Measurements from ENCODE around the gene LMBRD1. TPM values are rescaled to one million over a fixed set of nuclear protein-coding genes. Genes with fewer than 3 reads are reported as not detected.

The LMBRD1 gene
- total RNA-seq, 1 experiment from 2014 or later: 17.0 TPM

DNA sequence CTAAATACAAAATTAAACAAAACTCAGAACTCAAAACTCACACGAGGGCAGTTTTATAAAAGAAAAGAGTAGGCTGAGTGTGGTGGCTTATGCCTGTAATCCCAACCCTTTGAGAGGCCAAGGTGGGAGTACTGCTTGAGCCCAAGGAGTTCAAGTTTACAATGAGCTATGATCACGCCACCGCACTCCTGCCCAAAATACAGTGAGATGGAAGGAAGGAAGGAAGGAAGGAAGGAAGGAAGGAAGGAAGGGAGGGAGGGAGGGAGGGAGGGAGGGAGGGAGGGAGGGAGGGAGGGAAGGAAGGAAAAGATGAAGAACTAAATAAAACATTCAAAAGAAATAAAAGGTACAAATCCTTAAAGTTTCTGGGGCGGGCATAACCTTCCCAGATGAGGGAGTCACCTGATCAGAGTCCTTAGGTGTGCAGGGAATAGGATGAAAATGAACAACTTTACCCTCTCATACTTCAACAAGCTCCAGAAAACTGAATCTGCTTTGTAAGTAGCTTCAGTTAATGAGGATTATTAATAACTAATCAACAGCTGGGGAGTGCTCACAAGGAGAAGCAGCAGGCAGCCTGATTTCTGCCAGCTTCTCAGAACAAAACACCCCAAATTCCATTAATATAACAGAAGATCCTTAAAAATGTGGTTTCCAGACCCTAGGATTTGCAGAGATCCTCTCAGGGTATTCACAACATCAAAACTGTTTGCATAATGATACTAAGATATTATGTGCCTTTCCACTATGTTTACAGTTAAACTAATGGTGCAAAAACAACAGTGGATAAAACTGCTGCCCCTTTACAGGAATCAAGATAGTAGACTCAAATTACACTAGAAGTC, 21.8 kb downstream of the LMBRD1 start:
- H3K4me2 ChIP-seq (ENCODE audit: insufficient read depth, insufficient read length, low read length): no peak overlapping the region
- H3K23me2 ChIP-seq (ENCODE audit: insufficient read length, low read depth, low read length, poor library complexity, severe bottlenecking): no peaks in the 10 kb centered on the region
- H3K27ac Mint-ChIP-seq: no peak overlapping the region
- H3K27ac ChIP-seq (ENCODE audit: insufficient read length, low read depth, low read length): no peak overlapping the region
- no peak overlapping the region for H3K4me3 Mint-ChIP-seq
- no peak overlapping the region for H4K5ac ChIP-seq (ENCODE audit: insufficient read length, low read depth, low read length)
- no CpG with 5 or more reads among the region's 4 CpGs for WGBS (ENCODE audit: extremely low coverage, insufficient read length, low lambda C conversion rate)
- peaks cover under 1% of the 10 kb centered on the region for H3K79me1 ChIP-seq (ENCODE audit: insufficient read depth, low read depth, low read length, poor library complexity, severe bottlenecking)
- H3K18ac ChIP-seq (ENCODE audit: insufficient read length, low read depth, low read length): no peak overlapping the region
- H3K27me3 Mint-ChIP-seq (ENCODE audit: low read depth): no peaks in the 10 kb centered on the region
- H2BK20ac ChIP-seq (ENCODE audit: low read depth, low read length, poor library complexity, severe bottlenecking): no peak overlapping the region
- no peak overlapping the region for H2AFZ ChIP-seq (ENCODE audit: low read length)
- H2AK5ac ChIP-seq (ENCODE audit: insufficient read length, low read length): no peak overlapping the region
- no peak overlapping the region for H4K8ac ChIP-seq (replicated peaks; ENCODE audit: insufficient read length, low read depth, low read length)
- H3K4me1 Mint-ChIP-seq: peaks cover 0 to 4% of the 10 kb centered on the region in 2 experiments; a peak in 2 of 4 replicates
- no peaks in the 10 kb centered on the region for H3K27me3 ChIP-seq (ENCODE audit: insufficient read depth, low read length)
- H3K36me3 Mint-ChIP-seq (ENCODE audit: insufficient read depth in 1 of 3, low read depth in 3 of 3): peaks cover 5 to 10% (median 6%) of the 10 kb centered on the region in 3 experiments; a peak in 5 of 7 replicates
- no peaks in the 10 kb centered on the region for H3K79me2 ChIP-seq (ENCODE audit: insufficient read depth, low read length)
- no peak overlapping the region for H3T11ph ChIP-seq (ENCODE audit: low read length)
- no peak overlapping the region for H2BK15ac ChIP-seq (ENCODE audit: low read depth, low read length)
- H3K56ac ChIP-seq (ENCODE audit: insufficient read length, low read depth, low read length): no peak overlapping the region
- H3K14ac ChIP-seq (ENCODE audit: insufficient read depth, low read length): no peak overlapping the region
- H3K4me1 ChIP-seq (ENCODE audit: insufficient read depth, low read length): no peaks in the 10 kb centered on the region
- H3K4ac ChIP-seq (ENCODE audit: low read depth, low read length): no peak overlapping the region
- no peak overlapping the region for H2BK12ac ChIP-seq (ENCODE audit: insufficient read length, low read depth, low read length)
- H3K9me3 ChIP-seq (ENCODE audit: control insufficient read depth, low read depth, low read length): no peaks in the 10 kb centered on the region
- no peak overlapping the region for H2BK5ac ChIP-seq (ENCODE audit: insufficient read length, low read length)
- H4K91ac ChIP-seq (ENCODE audit: insufficient read length, low read depth, low read length): no peak overlapping the region
- H3K9ac ChIP-seq (ENCODE audit: extremely low read depth, insufficient read length, low read length): no peak overlapping the region
- no peaks in the 10 kb centered on the region for H4K20me1 ChIP-seq (ENCODE audit: control insufficient read depth, insufficient read depth, insufficient read length)
- TF ChIP-seq, protein P1, sequence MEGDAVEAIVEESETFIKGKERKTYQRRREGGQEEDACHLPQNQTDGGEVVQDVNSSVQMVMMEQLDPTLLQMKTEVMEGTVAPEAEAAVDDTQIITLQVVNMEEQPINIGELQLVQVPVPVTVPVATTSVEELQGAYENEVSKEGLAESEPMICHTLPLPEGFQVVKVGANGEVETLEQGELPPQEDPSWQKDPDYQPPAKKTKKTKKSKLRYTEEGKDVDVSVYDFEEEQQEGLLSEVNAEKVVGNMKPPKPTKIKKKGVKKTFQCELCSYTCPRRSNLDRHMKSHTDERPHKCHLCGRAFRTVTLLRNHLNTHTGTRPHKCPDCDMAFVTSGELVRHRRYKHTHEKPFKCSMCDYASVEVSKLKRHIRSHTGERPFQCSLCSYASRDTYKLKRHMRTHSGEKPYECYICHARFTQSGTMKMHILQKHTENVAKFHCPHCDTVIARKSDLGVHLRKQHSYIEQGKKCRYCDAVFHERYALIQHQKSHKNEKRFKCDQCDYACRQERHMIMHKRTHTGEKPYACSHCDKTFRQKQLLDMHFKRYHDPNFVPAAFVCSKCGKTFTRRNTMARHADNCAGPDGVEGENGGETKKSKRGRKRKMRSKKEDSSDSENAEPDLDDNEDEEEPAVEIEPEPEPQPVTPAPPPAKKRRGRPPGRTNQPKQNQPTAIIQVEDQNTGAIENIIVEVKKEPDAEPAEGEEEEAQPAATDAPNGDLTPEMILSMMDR (conservative IDR thresholded peaks at IDR 0.05): no peak
- no peak overlapping the region for H2BK120ac ChIP-seq (ENCODE audit: low read depth, low read length, poor library complexity, severe bottlenecking)
- no peak overlapping the region for H3K23ac ChIP-seq (ENCODE audit: insufficient read length, low read depth, low read length)
- no peaks in the 10 kb centered on the region; a peak in 1 of 5 replicates for H3K9me3 Mint-ChIP-seq
- no peak for DNase-seq

Measured in H9 (cell line).